HG03280 (cell line): ENCODE results near the gene LSM8.
"Not testable (repeated sequence)": the region's sequence is repeated elsewhere in the genome, so short reads cannot be mapped to it uniquely, and the experiment has no call there.

Experiments
- ATAC-seq: cut with Tn5 transposase; IDR thresholded peaks from one replicate; pipeline ENCODE4 v1.9.1; 2021; ENCODE audit warnings: mild to moderate bottlenecking, moderate library complexity; ENCODE audit not compliant: unreplicated experiment

LSM8 gene

DNA sequence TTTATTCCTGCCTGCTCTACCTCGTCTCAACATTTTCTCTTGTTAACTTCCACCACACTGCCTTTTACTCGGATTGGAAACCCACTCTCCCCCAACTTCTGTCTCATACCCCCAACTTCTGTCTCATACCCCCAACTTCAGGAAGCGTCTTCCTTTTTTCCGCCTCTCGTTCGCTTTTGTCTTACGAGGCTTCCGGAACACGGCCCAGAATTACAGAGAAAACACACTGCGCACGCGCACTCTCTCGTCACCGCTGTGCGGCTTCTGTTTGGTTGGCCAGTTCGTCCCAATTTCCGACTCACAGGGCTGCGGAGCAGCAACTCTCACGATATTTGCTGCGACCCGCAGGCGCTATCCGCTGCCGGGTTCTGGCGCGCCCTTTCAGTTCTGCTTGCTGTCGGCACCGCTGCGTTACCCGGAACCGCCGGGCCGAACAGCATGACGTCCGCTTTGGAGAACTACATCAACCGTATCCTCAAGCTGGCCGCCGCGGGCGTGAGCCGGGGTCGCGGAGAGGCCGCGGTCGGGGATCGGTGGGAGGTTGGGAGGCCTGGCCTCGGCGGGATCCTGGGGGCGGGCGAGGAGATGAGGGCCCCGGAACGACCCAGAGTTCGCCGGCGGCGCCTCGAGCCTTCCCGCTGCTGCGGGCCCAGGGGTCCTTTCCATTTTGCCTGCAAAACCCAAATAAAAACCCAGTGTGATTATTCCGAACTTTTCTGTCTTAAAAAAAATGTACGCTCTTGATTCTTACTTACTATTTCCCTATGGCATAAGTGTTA, at the start of gene LSM8:
Gene LSM8 (plus strand): TSS at position 379 of the 779 bp plus-strand sequence. CDS start 60 bp downstream, at position 439.
- peak; percentile 98 for ATAC-seq

DNA sequence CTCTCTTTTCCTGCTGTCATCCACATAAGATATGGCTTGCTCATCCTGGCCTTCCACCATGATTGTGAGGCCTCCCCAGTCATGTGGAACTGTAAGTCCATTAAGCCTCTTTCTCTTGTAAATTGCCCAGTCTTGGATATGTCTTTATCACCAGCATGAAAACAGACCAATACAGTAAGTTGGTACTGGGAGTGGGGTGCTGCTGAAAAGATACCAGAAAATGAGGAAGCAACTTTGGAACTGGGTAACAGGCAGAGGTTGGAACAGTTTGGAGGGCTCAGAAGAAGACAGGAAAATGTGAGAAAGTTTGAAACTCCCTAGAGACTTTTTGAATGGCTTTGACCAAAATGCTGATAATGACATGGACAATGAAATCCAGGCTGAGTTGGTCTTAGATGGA, 49.5 kb upstream of the LSM8 start:
- not testable (repeated sequence) for ATAC-seq

DNA sequence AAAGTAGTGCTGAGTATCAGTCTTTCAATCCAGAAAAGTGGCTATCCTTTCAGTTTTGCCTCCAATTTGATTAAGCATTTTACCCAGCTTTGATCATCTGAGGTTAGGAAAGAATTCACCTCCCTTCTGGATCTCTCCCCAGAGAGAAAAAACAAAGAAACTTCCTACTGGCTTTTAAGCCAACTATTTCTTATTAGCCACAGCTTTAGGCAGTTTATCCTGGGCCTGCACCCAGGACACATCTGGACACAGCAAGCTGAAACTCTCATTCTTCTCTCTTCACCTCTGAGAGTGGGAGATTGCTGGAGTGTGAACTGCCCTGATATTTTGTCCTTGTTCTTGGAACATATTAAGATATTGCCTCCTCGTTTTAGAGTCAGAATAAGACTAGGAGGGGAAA, 43.5 kb upstream of the LSM8 start:
- ATAC-seq = no peak

DNA sequence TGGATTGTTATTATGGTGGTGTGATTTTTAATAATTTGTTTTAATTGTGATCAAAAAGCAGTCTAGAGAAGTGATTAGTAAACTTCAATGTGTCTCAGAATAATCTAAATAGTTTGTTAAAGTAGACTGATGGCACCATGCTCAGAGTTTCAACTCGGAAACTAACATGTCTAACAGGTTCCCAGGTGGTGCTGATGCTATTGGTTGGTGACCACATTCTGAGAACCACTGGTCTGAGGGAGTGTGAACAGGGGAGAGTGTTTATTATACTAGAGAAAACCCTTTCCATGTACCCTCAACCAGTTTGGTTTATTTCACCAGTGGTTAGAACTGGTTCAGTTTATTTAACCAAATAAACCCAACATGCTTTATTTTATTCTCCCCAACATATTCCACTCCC, 42.0 kb upstream of the LSM8 start:
- no peak for ATAC-seq

DNA sequence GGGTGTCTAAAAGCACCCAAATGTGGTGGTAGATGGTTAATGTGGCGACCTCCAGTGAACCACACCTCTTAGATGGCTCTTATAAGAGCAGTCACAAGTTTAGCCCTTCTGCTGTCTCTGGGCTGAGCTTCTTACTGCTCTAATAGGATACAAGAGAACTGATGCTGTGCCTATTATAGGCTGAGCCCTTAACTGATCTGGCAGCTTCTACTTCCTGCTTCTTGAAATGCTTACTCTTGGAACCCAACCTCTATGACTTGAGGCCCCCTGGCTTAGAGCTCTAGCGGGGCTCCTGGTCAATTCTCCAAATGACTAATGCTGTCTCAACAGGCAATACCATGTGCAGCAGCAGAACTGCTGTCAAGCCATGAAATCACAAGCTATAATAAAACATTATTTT, 35.0 kb upstream of the LSM8 start:
- ATAC-seq = no peak

DNA sequence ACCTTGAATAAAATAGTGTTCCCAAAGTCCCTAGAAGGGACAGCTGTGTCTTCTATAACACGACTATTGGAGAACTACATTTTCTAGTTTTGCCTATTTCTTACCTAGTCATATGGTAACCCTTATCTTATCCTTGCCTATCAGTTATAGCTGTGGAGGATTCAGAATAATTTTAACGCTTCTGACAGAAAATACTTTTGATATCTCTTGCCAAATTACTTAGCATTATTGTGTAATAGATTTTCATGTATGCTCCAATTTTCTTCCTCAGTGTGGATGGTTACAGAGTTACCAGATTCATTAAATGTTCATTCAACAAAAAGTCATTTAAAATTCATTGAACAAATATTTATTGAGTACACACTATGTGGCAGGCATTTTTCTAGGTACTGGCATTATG, 34.6 kb upstream of the LSM8 start:
- no peak for ATAC-seq

DNA sequence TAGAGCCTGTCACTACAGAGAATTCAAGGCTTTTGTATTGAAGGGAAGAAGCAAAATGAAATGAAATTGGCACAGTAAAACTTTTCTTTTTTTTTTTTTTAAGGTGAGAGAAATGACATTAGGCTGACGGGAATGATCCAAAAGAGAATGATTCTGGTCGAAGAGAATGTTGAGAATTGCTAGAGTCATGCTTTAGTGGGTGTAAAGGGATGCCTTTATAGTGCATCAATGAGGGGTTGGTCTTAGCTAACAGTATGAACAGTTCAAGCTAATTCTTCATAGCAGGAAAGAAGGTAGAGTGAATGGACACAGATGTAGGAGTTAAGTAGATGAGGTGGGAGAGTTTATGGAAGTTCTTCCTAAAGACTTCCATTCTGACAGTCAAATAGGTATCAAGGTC, 32.3 kb upstream of the LSM8 start:
- ATAC-seq = no peak

DNA sequence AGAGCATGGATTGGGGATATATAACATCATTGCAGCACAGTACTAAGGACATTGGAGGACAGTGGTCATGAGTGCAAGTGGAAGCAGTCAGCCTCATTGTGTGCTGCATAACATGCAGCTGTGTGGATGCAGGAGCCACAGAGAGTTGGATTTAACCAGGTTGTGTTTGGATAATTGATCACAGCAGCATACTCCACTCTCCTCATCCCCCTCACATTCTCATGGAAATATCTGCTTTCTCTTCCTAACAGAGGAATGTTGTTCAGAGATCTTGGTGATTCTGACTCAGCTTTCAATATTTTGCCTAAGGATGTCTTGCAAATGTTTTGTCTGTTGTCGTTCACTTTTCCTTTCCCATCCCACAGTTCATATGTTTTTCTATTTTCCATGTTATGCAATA, 31.8 kb upstream of the LSM8 start:
- ATAC-seq = no peak

DNA sequence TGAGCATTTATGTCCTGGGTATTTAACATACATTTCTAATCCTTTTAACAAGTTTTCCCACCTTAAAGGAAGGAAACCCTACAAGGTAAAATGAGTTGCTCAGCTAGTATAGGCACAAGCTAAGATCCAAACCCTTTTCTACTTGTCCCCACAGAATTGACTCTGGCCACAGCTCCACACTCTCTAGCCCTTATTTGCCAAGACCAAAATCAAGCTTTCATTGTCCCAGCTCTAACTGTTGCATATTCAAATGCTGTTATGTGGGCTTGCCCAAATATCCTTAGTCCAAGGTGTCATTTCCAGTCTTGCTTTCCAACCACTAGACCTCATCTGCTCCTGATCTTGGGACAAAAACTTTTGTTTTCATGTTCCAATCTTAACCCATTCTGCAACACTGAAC, 31.3 kb upstream of the LSM8 start:
- ATAC-seq = no peak

DNA sequence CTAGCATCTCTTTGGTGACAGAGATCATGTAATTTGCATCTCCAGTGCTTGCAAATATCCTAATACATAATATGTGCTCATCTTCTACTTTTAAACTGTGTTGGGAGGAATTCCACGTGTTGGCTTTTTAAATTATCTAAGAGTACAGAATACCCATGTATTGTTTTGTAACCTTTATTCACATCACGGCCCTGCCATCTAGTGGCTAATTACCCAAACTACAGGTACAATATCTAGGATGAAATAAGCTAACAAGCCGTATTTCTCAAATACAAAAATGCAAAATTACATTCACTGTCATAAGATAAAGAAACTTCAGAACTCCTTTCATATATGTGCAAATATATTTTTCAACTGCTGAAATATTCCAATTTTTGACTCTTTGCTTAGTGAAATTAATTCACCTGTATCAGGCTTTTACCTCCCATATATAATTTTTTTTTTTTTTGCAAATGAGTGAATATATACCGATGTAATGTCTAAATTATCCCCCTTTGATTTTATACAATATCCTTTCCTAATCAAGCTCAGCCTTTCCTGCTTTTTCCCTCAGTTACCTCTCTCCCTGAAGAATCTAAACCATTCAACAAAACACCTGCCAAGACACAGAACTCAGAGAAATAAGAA, 30.3 kb upstream of the LSM8 start:
- ATAC-seq = peak; percentile 74

DNA sequence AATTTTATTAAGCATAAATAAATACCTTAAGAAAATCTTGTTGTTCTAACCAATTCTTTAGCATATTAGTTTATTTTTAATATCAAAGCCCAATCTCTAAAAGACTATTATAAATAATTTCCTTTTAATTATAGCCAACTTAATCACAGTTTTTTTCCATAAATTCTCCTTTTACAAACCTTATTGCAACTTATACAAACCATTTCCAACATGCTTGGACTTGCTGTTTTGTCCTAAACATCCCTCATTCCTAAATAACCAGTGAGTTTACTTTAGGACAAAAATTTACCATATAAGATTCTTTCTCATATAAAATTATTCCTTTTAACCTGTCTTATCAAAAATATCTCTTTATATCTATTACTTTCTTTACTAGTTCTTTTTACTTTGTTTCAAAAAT, 25.2 kb upstream of the LSM8 start:
- ATAC-seq = no peak

DNA sequence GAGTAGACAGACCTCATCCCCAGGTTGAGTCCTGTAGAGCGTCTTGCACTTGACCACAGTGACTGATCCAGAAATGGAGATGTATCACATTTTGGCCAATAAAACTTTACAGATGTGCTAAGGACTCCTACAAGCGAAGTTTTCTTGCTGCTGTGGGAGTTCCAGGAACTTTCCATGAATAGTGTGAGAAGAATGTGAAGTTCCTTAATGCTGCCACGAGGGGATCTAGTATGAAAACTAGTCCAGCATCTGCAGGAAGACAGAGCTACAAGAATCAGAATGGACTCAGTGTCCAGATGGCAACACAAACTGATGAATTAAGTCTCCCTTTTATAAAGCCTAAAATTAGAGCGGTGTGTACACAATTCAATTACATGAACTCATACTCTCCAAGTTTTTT, 14.8 kb upstream of the LSM8 start:
- ATAC-seq = no peak

DNA sequence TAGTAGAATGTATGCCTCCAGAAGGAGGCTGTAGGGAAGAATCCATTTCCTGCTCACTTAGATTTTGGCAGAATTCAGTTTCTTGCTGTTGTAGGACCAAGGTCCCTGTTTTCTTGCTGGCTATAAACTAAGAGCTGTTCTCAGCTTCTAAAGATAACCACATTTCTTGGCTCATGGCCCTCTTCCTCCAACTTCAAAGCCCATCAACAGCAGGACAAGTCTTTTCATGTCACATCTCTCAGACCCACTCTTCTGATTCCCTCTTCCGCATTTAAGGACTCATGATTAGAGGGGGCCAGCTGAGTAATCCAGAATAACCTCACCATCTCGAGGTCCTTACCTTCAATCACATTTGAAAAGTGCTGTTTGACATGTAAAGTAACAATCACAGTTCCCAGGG, 8.2 kb upstream of the LSM8 start:
- ATAC-seq = no peak

DNA sequence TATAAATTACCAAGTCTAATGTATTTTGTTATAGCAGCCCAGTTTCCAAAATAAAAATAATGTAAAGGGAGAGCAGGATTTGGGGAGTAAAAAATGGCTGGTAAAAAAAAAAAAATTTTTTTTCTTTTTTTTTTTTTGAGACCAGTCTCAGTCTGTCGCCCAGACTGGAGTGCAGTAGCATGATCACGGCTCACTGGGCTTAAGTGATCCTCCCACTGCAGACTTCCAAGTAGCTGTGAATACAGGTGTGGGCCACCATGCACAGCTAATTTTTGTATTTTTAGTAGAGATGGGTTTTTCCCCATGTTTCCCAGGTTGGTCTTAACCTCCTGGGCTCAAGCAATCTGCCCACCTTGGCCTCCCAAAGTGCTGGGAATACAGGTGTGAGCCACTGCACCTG, 4.8 kb upstream of the LSM8 start:
- no peak for ATAC-seq

DNA sequence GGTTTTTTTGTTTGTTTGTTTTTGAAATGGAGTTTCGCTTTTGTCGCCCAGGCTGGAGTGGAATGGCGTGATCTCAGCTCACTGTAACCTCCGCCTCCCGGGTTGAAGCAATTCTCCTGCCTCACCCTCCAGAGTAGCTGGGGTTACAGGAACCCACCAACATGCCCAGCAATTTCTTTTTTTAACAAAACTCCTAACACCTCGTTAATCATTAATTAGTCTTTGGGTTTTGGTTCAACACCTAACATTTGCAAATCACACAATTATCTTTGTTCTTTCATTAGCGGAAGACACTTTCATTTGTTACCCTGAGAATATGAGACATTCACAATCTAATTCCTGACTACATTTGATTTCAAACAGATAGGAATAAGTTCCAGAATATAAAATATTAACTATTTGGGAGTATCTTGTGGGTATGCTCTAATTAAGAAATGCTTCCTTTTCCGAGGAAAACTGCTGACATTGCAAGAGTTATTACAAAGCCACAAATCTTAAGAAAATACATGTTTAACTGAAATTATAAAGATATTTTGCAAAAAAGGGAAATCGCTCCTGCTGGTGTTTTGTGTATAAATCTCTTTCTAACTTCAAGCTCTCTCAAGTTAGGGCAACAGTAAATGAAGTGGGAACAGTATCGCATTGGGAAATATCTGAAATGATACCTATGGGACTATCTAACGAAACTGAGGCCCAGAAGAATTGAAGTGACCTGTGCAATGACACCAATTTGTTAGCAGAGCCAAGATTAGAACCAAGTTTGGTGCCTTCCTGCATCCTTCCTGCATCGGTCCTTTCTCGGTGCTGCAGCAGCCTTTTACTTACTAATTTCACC, 1.2 kb upstream of the LSM8 start:
- peak; percentile 4 for ATAC-seq

DNA sequence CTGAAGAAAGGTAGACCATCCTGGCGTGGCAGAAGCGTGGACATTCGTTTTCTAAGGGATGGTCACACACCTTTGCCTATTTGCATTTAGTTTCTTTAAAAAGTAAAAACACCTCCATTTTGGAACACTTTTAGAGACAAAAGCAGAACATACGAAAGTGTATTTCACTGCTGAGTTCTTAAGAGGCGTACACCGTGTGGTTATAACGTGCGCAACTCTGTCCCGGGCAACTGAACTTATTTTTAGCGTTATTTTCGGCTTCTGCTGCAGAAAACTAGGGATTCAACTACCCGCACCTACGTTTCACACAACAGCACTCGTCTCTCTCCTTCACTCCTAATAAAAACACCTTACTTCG, 557 bp upstream of the LSM8 start:
- ATAC-seq = peak; percentile 13

DNA sequence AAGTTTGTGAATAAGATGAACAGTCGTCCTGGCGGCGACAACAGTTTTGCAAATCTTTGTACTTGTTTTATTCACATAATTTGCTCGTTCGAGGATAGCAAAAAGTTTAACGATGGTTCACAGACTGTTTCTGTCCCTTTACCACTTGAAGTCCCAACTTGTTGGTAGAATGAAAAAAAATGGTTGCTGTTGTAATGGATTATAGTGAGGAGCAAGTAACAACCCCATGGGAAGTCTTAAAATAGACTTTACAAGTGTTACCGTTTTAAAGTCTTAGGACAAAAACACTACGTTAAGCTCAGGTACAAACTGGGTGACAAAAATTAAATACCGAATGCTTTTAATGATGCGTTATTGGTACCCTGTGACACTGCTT, 589 bp downstream of the LSM8 start:
- ATAC-seq = no peak

DNA sequence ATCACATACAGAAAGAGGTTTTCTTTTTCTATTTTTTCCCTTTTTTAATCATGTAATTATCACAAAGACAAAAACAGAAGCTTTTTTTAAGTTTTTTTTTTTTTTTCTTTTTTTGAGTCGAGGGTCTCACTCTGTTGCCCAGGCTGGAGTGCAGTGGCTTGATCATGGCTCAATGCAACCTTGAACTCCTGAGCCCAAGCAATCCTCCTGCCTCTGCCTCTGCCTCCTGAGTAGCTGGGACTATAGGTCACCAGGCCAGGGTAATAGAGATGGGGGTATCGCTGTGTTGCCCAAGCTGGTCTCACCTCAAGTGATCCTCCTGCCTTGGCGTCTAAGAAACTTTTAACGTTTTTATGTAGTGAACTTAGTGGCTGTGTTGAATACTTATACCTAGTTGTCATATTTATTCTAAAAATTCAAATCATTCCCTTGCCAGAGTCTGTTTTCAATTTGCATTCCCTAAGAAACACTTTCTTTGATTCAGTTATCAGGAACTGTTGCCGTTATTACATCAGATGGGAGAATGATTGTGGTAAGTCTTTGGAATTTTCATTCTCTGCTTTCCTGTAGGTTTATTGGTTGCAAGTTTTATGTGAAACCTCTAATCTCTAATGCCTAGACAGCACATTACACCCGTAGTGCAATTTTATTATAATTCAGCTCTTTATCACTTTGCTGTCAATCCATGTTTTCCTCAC, 1.3 kb downstream of the LSM8 start:
- ATAC-seq = no peak

DNA sequence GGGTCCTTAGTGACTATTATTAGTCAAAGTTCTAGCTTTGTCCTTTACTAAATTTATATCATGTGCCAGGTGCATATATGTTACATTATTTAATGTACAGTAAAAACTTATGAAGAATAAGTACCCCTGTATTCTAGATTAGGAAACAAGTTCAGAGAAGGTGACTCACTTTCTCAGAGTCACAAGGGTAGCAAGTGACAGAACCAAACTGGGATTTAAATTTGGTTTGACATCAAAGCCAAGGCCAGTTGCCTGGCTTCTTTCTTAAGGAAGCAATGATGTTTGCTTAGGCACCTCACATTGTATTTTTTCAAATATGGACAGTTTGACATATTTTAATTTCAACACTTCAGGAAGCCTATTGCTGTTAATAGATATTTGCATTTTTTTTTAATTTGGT, 2.5 kb downstream of the LSM8 start:
- ATAC-seq = no peak

DNA sequence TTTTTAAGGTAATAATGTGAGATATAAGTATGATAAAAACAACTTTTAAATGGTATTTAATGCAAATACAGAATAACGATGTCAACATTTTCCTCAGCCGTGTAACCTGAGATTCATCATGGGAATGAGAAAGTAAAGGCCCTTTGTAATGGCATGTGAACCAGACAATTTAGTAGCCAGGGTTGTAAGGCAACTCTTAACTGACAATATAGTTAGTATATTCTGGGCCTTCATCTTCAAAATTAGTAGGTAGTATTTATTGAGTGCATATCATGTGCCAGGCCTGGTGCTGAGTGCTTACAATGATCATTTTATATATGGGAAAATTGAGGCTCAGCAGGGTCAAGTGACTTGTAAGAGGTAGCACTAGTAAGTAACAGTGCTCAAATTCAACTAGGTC, 10.6 kb downstream of the LSM8 start:
- ATAC-seq = no peak

DNA sequence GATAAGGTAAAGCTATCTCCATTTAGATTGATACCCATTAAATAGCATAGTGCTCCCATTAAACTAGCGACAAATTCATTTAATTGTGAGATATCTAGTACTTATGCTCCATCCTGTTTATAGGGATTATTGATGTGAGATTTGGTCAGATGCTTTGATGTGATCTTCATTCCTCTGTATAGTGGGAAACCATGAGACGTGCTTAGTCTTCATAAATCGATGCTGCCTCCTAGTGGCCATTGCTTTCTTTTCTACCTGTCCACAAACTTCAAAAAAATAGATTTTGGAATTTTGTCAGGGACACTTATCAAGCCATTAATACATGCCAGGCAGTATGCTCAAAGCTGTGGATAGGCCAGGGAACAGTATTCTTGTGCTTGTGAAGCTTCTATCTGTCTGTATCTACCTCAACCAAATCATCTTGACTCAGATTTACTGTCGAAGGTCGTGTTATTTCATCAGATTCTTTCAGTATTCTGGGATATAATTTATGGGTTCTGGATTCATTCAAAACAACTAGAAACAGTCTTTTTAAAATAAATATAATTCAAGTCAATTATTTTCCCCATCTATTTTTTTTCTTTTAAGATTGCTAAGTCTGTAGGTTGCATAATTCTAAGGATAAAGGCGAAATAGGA, 12.0 kb downstream of the LSM8 start:
- ATAC-seq = peak; percentile 85
